PC-3 (cell line): ENCODE measurements around the gene CDC7. TPM values are rescaled to one million over a fixed set of nuclear protein-coding genes. Genes with fewer than 3 reads are reported as not detected.

Experiments used
- ATAC-seq: fragments of 200-7000 bp; cut with Tn5 transposase; 2 replicates; pipeline ENCODE4 v1.9.1; 2020; ENCODE audit warnings: mild to moderate bottlenecking, moderate library complexity
- BruUV-seq: library from RNA; stranded (reverse); fragments of 400-500 nt; replicated peaks from 2 replicates; lab custom pipeline; 2021; lab: Mats Ljungman, UMichigan
- CTCF ChIA-PET: fragments of 300-600 bp; sonication (Branson Sonifier 250); formaldehyde crosslinking; loops from one replicate; lab custom pipeline; 2022; ENCODE audit warnings: antibody characterized with exemption; lab: Charles Lee
- POLR2A ChIA-PET: fragments of 300-600 bp; sonication (Branson Sonifier 250); formaldehyde crosslinking; loops from one replicate; lab custom pipeline; 2022; ENCODE audit warnings: antibody characterized with exemption; ENCODE audit not compliant: unreplicated experiment; lab: Charles Lee
- DNase-seq: peaks from one replicate; pipeline ENCODE4 v3.0.0-alpha.2; 2015
- H2AFZ ChIP-seq: fragments of 300-600 bp; sonication (generic); 2 replicates; pipeline ENCODE4 v1.6.0; 2016; ENCODE audit warnings: antibody characterized with exemption, low read length
- H3F3A ChIP-seq: fragments of 300-600 bp; sonication (generic); one replicate; pipeline ENCODE4 v1.6.0; 2017; ENCODE audit warnings: antibody characterized with exemption, low read length, control low read depth, mild to moderate bottlenecking; ENCODE audit not compliant: unreplicated experiment
- H3K27ac ChIP-seq: fragments of 300-600 bp; sonication (generic); 2 replicates; pipeline ENCODE4 v1.5.1; 2016; ENCODE audit warnings: mild to moderate bottlenecking, low read length
- H3K27me3 ChIP-seq: fragments of 300-600 bp; sonication (generic); 2 replicates; pipeline ENCODE4 v1.6.1; 2016; ENCODE audit warnings: low read length, mixed read lengths
- H3K36me3 ChIP-seq: fragments of 300-600 bp; sonication (generic); 2 replicates; pipeline ENCODE4 v1.6.1; 2016; ENCODE audit warnings: low read depth, mixed run types, low read length, mixed read lengths
- H3K4me1 ChIP-seq: fragments of 300-600 bp; sonication (generic); 2 replicates; pipeline ENCODE4 v1.5.1; 2016; ENCODE audit warnings: low read length; ENCODE audit not compliant: insufficient read depth
- H3K4me2 ChIP-seq: fragments of 300-600 bp; sonication (generic); 2 replicates; pipeline ENCODE4 v1.6.0; 2016; ENCODE audit warnings: low read length
- H3K4me3 ChIP-seq: fragments of 300-600 bp; sonication (generic); 2 replicates; pipeline ENCODE4 v1.5.1; 2016; ENCODE audit warnings: mild to moderate bottlenecking, low read length, mixed read lengths
- H3K79me2 ChIP-seq: fragments of 300-600 bp; sonication (generic); 2 replicates; pipeline ENCODE4 v1.6.1; 2017; ENCODE audit warnings: low read length, mixed read lengths
- H3K9ac ChIP-seq: fragments of 300-600 bp; sonication (generic); 2 replicates; pipeline ENCODE4 v1.6.0; 2016; ENCODE audit warnings: mild to moderate bottlenecking, low read length
- H3K9me2 ChIP-seq: fragments of 300-600 bp; sonication (generic); replicated peaks from 2 replicates; pipeline ENCODE4 v1.6.1; 2016; ENCODE audit warnings: mixed run types, low read length, mixed read lengths
- H3K9me3 ChIP-seq: fragments of 300-600 bp; sonication (generic); 2 replicates; pipeline ENCODE4 v1.6.1; 2016; ENCODE audit warnings: low read length, mixed read lengths
- H4K20me1 ChIP-seq: fragments of 300-600 bp; sonication (generic); 2 replicates; pipeline ENCODE4 v1.6.1; 2016; ENCODE audit warnings: low read length, mixed read lengths
- CTCF ChIP-seq: fragments of 300-600 bp; sonication (generic); conservative IDR thresholded peaks from 2 replicates; pipeline ENCODE4 v1.5.1; 2017; ENCODE audit warnings: antibody characterized with exemption, low read depth, mild to moderate bottlenecking, low read length
- EZH2 ChIP-seq: fragments of 300-600 bp; sonication (generic); IDR thresholded peaks from one replicate; pipeline ENCODE4 v1.6.1; 2017; ENCODE audit warnings: antibody characterized with exemption, mild to moderate bottlenecking, low read length; ENCODE audit not compliant: unreplicated experiment
- EZH2phosphoT487 ChIP-seq: fragments of 300-600 bp; sonication (generic); IDR thresholded peaks from 2 replicates; pipeline ENCODE4 v1.6.1; 2018; ENCODE audit warnings: mild to moderate bottlenecking, antibody characterized with exemption, low read length, borderline replicate concordance
- intact Hi-C: fragments of 100-400 bp; cut with micrococcal nuclease; formaldehyde crosslinking; loops from 2 replicates; pipeline ENCODE4 v1.9.0; 2023
- total RNA-seq: library from RNA; depleted of rRNA; stranded (reverse); fragments of >200 nt; gene quantifications from 2 replicates; pipeline ENCODE4 v1.2.3, GENCODE V29; 2014

CDC7 gene
- total RNA-seq, 1 experiment from 2014 or later, result 10.0 TPM

GRCh38 chr1:91557039-91557690 lies 56.5 kb downstream of the CDC7 start:
- DNase-seq (no peak), ATAC-seq (no peak)
- intact Hi-C loops, result loop anchor here (10.0 kb wide), 1 partner anchor 138 kb away; no protein-coding TSS in a partner anchor
- ChIA-PET POLR2A (no interaction called here), CTCF (no interaction called here)
- Histone ChIP-seq H3K79me2 (no peaks in the 10 kb centered on the region), H3K27ac (no peak overlapping the region), H3K27me3 (no peaks in the 10 kb centered on the region), H3K9me3 (no peaks in the 10 kb centered on the region), H3K4me3 (no peak overlapping the region), H3K36me3 (no peaks in the 10 kb centered on the region), H3F3A (no peaks in the 10 kb centered on the region), H3K9me2 (no peaks in the 10 kb centered on the region), H3K4me2 (no peak overlapping the region), H4K20me1 (no peaks in the 10 kb centered on the region), H2AFZ (no peak overlapping the region), H3K9ac (no peak overlapping the region), H3K4me1 (peaks cover 27% of the 10 kb centered on the region)
- TF ChIP-seq CTCF, result no peak
- no peak for TF ChIP-seq EZH2
- TF ChIP-seq EZH2phosphoT487, result no peak
- no TSS peak for BruUV-seq

GRCh38 chr1:91557826-91558225 lies 57.2 kb downstream of the CDC7 start:
- no peaks in the 10 kb centered on the region for H3K9me3 ChIP-seq
- H3K36me3 ChIP-seq, result no peaks in the 10 kb centered on the region
- no peak overlapping the region for H3K9ac ChIP-seq
- peaks cover 27% of the 10 kb centered on the region for H3K4me1 ChIP-seq
- no peaks in the 10 kb centered on the region for H3K27me3 ChIP-seq
- intact Hi-C loops, result loop anchor here (10.0 kb wide), 1 partner anchor 137 kb away; no protein-coding TSS in a partner anchor
- H3K4me2 ChIP-seq, result no peak overlapping the region
- no peak overlapping the region for H3K4me3 ChIP-seq
- CTCF ChIA-PET, result no interaction called here
- ATAC-seq (no peak), DNase-seq (no peak)
- no peak overlapping the region for H2AFZ ChIP-seq
- POLR2A ChIA-PET, result no interaction called here
- H4K20me1 ChIP-seq, result no peaks in the 10 kb centered on the region
- TF ChIP-seq CTCF (no peak), EZH2 (no peak), EZH2phosphoT487 (no peak)
- no peaks in the 10 kb centered on the region for H3K79me2 ChIP-seq
- H3K9me2 ChIP-seq, result no peaks in the 10 kb centered on the region
- no peak overlapping the region for H3K27ac ChIP-seq
- H3F3A ChIP-seq, result no peaks in the 10 kb centered on the region
- no TSS peak for BruUV-seq
